Measurements from ENCODE around the gene ELOVL5.

Gene ELOVL5

DNA sequence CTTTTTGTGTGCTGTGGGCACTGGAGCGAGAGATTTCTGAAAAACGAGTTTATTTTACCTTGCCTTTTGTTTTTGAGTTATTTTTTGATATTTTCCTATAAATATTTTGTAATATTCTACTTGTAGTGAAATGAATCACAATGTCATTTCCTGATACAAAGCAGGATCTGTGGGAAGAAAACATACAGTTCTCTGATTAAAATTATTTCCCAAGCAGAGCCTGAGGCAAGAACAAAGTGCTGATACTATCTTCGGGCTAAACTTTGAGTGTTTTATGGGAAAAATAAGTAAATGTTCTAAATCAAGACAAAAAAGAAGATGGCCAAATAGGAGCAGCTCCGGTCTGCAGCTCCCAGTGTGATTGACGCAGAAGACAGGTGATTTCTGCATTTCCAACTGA, 33.7 kb upstream of the ELOVL5 start:
- no peak overlapping the region for H3K4me3 ChIP-seq (ENCODE audit: insufficient read depth, low read length, poor library complexity, severe bottlenecking)
- H3K9me3 ChIP-seq (ENCODE audit: insufficient read depth, low read length) = no peaks in the 10 kb centered on the region
- H3K9ac ChIP-seq (ENCODE audit: low read length) = no peak overlapping the region
- H3F3A ChIP-seq (ENCODE audit: insufficient read depth) = no peaks in the 10 kb centered on the region
- H3K27me3 ChIP-seq (ENCODE audit: low read length) = no peaks in the 10 kb centered on the region
- TF ChIP-seq EZH2phosphoT487 (conservative IDR thresholded peaks at IDR 0.05; ENCODE audit: low read length) (no peak), CTCF (IDR thresholded peaks at IDR 0.05; ENCODE audit: insufficient read depth, low read length, poor library complexity, severe bottlenecking) (no peak)
- H3K4me2 ChIP-seq (ENCODE audit: low read depth, low read length, poor library complexity, severe bottlenecking) = no peak overlapping the region
- no peaks in the 10 kb centered on the region for H4K20me1 ChIP-seq (ENCODE audit: low read depth, low read length)
- H2AFZ ChIP-seq (ENCODE audit: low read depth, low read length, severe bottlenecking) = no peak overlapping the region
- no peaks in the 10 kb centered on the region for H3K79me2 ChIP-seq (ENCODE audit: insufficient read depth, low read length)
- H3K27ac ChIP-seq (ENCODE audit: low read depth, low read length) = no peak overlapping the region
- H3K9me2 ChIP-seq (replicated peaks; ENCODE audit: insufficient read depth, low read length) = no peaks in the 10 kb centered on the region
- no peaks in the 10 kb centered on the region for H3K36me3 ChIP-seq (ENCODE audit: low read length)

GRCh38 chr6:53378208-53378607, 29.5 kb upstream of the ELOVL5 start:
- Histone ChIP-seq H3K9me2 (replicated peaks; ENCODE audit: insufficient read depth, low read length) (no peaks in the 10 kb centered on the region), H3K9ac (ENCODE audit: low read length) (no peak overlapping the region), H3K4me2 (ENCODE audit: low read depth, low read length, poor library complexity, severe bottlenecking) (no peak overlapping the region), H3K4me3 (ENCODE audit: insufficient read depth, low read length, poor library complexity, severe bottlenecking) (no peak overlapping the region), H3K79me2 (ENCODE audit: insufficient read depth, low read length) (no peaks in the 10 kb centered on the region), H2AFZ (ENCODE audit: low read depth, low read length, severe bottlenecking) (no peak overlapping the region), H3K27me3 (ENCODE audit: low read length) (no peaks in the 10 kb centered on the region), H3K27ac (ENCODE audit: low read depth, low read length) (no peak overlapping the region), H4K20me1 (ENCODE audit: low read depth, low read length) (no peaks in the 10 kb centered on the region), H3K36me3 (ENCODE audit: low read length) (no peaks in the 10 kb centered on the region), H3K9me3 (ENCODE audit: insufficient read depth, low read length) (no peaks in the 10 kb centered on the region), H3F3A (ENCODE audit: insufficient read depth) (no peaks in the 10 kb centered on the region)
- TF ChIP-seq CTCF (IDR thresholded peaks at IDR 0.05; ENCODE audit: insufficient read depth, low read length, poor library complexity, severe bottlenecking) = no peak
- TF ChIP-seq EZH2phosphoT487 (conservative IDR thresholded peaks at IDR 0.05; ENCODE audit: low read length) = no peak

GRCh38 chr6:53377793-53378192, 29.0 kb upstream of the ELOVL5 start:
- no peak overlapping the region for H3K27ac ChIP-seq (ENCODE audit: low read depth, low read length)
- H2AFZ ChIP-seq (ENCODE audit: low read depth, low read length, severe bottlenecking) = no peak overlapping the region
- no peak overlapping the region for H3K4me2 ChIP-seq (ENCODE audit: low read depth, low read length, poor library complexity, severe bottlenecking)
- TF ChIP-seq EZH2phosphoT487 (conservative IDR thresholded peaks at IDR 0.05; ENCODE audit: low read length) (no peak), CTCF (IDR thresholded peaks at IDR 0.05; ENCODE audit: insufficient read depth, low read length, poor library complexity, severe bottlenecking) (no peak)
- H4K20me1 ChIP-seq (ENCODE audit: low read depth, low read length) = no peaks in the 10 kb centered on the region
- no peak overlapping the region for H3K4me3 ChIP-seq (ENCODE audit: insufficient read depth, low read length, poor library complexity, severe bottlenecking)
- no peak overlapping the region for H3K9ac ChIP-seq (ENCODE audit: low read length)
- H3K9me2 ChIP-seq (replicated peaks; ENCODE audit: insufficient read depth, low read length) = no peaks in the 10 kb centered on the region
- H3F3A ChIP-seq (ENCODE audit: insufficient read depth) = no peaks in the 10 kb centered on the region
- H3K27me3 ChIP-seq (ENCODE audit: low read length) = no peaks in the 10 kb centered on the region
- no peaks in the 10 kb centered on the region for H3K36me3 ChIP-seq (ENCODE audit: low read length)
- H3K79me2 ChIP-seq (ENCODE audit: insufficient read depth, low read length) = no peaks in the 10 kb centered on the region
- no peaks in the 10 kb centered on the region for H3K9me3 ChIP-seq (ENCODE audit: insufficient read depth, low read length)

GRCh38 chr6:53377289-53377688, 28.5 kb upstream of the ELOVL5 start:
- H3K9me2 ChIP-seq (replicated peaks; ENCODE audit: insufficient read depth, low read length) = no peaks in the 10 kb centered on the region
- H2AFZ ChIP-seq (ENCODE audit: low read depth, low read length, severe bottlenecking) = no peak overlapping the region
- H3K9ac ChIP-seq (ENCODE audit: low read length) = no peak overlapping the region
- no peaks in the 10 kb centered on the region for H3K36me3 ChIP-seq (ENCODE audit: low read length)
- no peak overlapping the region for H3K27ac ChIP-seq (ENCODE audit: low read depth, low read length)
- H3K27me3 ChIP-seq (ENCODE audit: low read length) = no peaks in the 10 kb centered on the region
- no peaks in the 10 kb centered on the region for H3K79me2 ChIP-seq (ENCODE audit: insufficient read depth, low read length)
- no peak overlapping the region for H3K4me3 ChIP-seq (ENCODE audit: insufficient read depth, low read length, poor library complexity, severe bottlenecking)
- H4K20me1 ChIP-seq (ENCODE audit: low read depth, low read length) = no peaks in the 10 kb centered on the region
- TF ChIP-seq CTCF (IDR thresholded peaks at IDR 0.05; ENCODE audit: insufficient read depth, low read length, poor library complexity, severe bottlenecking) (no peak), EZH2phosphoT487 (conservative IDR thresholded peaks at IDR 0.05; ENCODE audit: low read length) (no peak)
- H3K4me2 ChIP-seq (ENCODE audit: low read depth, low read length, poor library complexity, severe bottlenecking) = no peak overlapping the region
- H3F3A ChIP-seq (ENCODE audit: insufficient read depth) = no peaks in the 10 kb centered on the region
- no peaks in the 10 kb centered on the region for H3K9me3 ChIP-seq (ENCODE audit: insufficient read depth, low read length)

All from SU-DHL-6 (cell line).